ENCODE results near the gene SMYD3. TPM values are rescaled to one million over a fixed set of nuclear protein-coding genes. Genes with fewer than 3 reads are reported as not detected.

Gene SMYD3
- total and polyA plus RNA-seq, 2 experiments from 2014 or later: 30.8 to 68.5 TPM

DNA sequence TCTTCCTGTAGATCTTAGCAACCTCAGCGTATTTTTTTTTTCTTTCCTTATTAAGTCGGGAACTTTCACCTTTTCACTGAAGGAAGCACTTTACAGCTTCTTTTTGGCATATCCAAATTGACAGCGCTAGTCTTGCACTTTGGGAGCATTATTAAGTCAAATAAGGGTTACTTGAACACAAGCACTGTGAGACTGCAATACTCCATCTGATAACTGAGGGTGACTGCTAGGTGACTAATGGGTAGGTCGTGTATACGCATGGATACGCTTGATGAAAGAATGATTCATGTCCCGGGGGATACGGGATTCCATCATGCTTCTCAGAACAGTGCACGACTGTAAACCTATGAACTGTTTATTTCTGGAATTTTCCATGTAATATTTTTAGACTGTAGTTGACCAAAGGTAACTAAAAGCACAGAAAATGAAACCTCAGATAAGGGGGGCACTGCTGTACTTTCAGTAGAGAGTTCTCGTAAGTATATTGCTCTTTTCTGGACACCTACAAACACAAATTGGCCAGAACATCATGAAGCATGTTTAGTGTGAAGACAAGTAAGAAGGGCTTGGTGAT, 364.7 kb downstream of the SMYD3 start:
- H3K79me2 ChIP-seq: no peaks in the 10 kb centered on the region
- no peak overlapping the region for H3K27ac ChIP-seq
- peak; percentile 13 for DNase-seq (ENCODE audit: low spot score)
- H3K4me1 ChIP-seq (ENCODE audit: insufficient read depth): peaks cover 7% of the 10 kb centered on the region
- no peak overlapping the region for H3K4me2 ChIP-seq
- H3K9me2 ChIP-seq (replicated peaks; ENCODE audit: insufficient read depth): no peaks in the 10 kb centered on the region
- TF ChIP-seq EZH2phosphoT487 (IDR thresholded peaks at IDR 0.05; ENCODE audit: low read depth, severe bottlenecking, unreplicated experiment) (no peak), CTCF (IDR thresholded peaks at IDR 0.05; ENCODE audit: poor library complexity) (no peak), EZH2 (IDR thresholded peaks at IDR 0.05; ENCODE audit: borderline replicate concordance) (no peak)
- H3K36me3 ChIP-seq (replicated peaks; ENCODE audit: insufficient read depth, low read depth): no peaks in the 10 kb centered on the region
- no peak overlapping the region for H3K4me3 ChIP-seq
- 80% methylated on average over 10 of the region's 10 CpGs for WGBS (ENCODE audit: low lambda C conversion rate, missing lambda C conversion rate)
- no peaks in the 10 kb centered on the region for H3K9me3 ChIP-seq (ENCODE audit: low read depth)
- no peaks in the 10 kb centered on the region for H4K20me1 ChIP-seq (ENCODE audit: insufficient read depth, poor library complexity, severe bottlenecking)
- H2AFZ ChIP-seq: no peak overlapping the region
- no peaks in the 10 kb centered on the region for H3K27me3 ChIP-seq

DNA sequence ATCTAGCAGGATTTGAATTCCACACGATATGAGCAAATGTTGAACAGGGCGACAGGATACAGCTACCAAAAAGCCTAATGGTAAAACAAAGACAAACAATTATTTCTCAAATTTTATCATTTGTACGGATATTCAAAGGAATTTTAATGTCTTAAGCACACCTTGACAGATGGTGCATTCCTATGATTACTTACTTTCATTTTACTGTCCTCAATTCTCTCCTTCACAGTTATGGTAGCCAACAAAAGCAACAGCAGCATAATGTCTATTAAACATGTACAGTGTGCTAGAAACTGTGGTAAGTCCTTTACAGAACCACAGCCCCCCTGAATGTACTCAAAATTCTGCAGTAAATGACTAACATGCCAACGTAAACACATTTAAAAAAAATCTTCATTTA, 365.8 kb downstream of the SMYD3 start:
- no peak for TF ChIP-seq EZH2phosphoT487 (IDR thresholded peaks at IDR 0.05; ENCODE audit: low read depth, severe bottlenecking, unreplicated experiment)
- TF ChIP-seq EZH2 (IDR thresholded peaks at IDR 0.05; ENCODE audit: borderline replicate concordance): no peak
- no peak for TF ChIP-seq CTCF (IDR thresholded peaks at IDR 0.05; ENCODE audit: poor library complexity)
- DNase-seq (ENCODE audit: low spot score): no peak
- no peaks in the 10 kb centered on the region for H4K20me1 ChIP-seq (ENCODE audit: insufficient read depth, poor library complexity, severe bottlenecking)
- WGBS (ENCODE audit: low lambda C conversion rate, missing lambda C conversion rate): 80% methylated on average over 4 of the region's 4 CpGs
- H3K27ac ChIP-seq: no peak overlapping the region
- no peaks in the 10 kb centered on the region for H3K79me2 ChIP-seq
- no peaks in the 10 kb centered on the region for H3K27me3 ChIP-seq
- H2AFZ ChIP-seq: no peak overlapping the region
- H3K4me1 ChIP-seq (ENCODE audit: insufficient read depth): peaks cover 7% of the 10 kb centered on the region
- no peaks in the 10 kb centered on the region for H3K36me3 ChIP-seq (replicated peaks; ENCODE audit: insufficient read depth, low read depth)
- no peak overlapping the region for H3K4me2 ChIP-seq
- no peak overlapping the region for H3K4me3 ChIP-seq
- H3K9me2 ChIP-seq (replicated peaks; ENCODE audit: insufficient read depth): no peaks in the 10 kb centered on the region
- H3K9me3 ChIP-seq (ENCODE audit: low read depth): no peaks in the 10 kb centered on the region

DNA sequence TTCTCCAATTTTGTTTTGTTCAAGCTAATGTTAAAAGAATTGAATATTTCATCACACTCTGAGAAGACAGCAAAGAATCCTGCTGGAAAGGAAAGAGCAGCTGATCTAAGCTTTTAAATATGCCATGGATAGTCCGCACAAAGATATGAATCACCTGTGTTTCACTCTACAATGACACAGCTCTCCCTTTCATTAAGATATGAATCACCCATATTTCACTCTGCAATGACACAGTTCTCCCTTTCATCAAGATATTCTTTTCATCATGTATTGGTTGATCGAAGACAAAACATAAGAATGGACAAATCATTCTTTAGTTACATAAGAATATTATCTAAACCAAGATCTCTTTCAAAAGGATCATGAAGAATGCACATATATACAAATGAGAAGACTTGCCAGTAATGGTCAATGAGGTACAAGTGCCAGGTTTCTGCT, 367.3 kb downstream of the SMYD3 start:
- H4K20me1 ChIP-seq (ENCODE audit: insufficient read depth, poor library complexity, severe bottlenecking): no peaks in the 10 kb centered on the region
- no peak for TF ChIP-seq EZH2 (IDR thresholded peaks at IDR 0.05; ENCODE audit: borderline replicate concordance)
- no peak for TF ChIP-seq EZH2phosphoT487 (IDR thresholded peaks at IDR 0.05; ENCODE audit: low read depth, severe bottlenecking, unreplicated experiment)
- no peak for TF ChIP-seq CTCF (IDR thresholded peaks at IDR 0.05; ENCODE audit: poor library complexity)
- no peak for DNase-seq (ENCODE audit: low spot score)
- no peaks in the 10 kb centered on the region for H3K9me3 ChIP-seq (ENCODE audit: low read depth)
- no peak overlapping the region for H2AFZ ChIP-seq
- WGBS (ENCODE audit: low lambda C conversion rate, missing lambda C conversion rate): 81% methylated on average over 2 of the region's 2 CpGs
- no peak overlapping the region for H3K4me3 ChIP-seq
- no peaks in the 10 kb centered on the region for H3K36me3 ChIP-seq (replicated peaks; ENCODE audit: insufficient read depth, low read depth)
- H3K9me2 ChIP-seq (replicated peaks; ENCODE audit: insufficient read depth): no peaks in the 10 kb centered on the region
- H3K27ac ChIP-seq: no peak overlapping the region
- H3K4me1 ChIP-seq (ENCODE audit: insufficient read depth): peaks cover 7% of the 10 kb centered on the region
- no peaks in the 10 kb centered on the region for H3K27me3 ChIP-seq
- H3K4me2 ChIP-seq: no peak overlapping the region
- no peaks in the 10 kb centered on the region for H3K79me2 ChIP-seq

Data from hepatocyte (in vitro differentiated cells).